Measurements from ENCODE around the gene PLLP.

Gene PLLP

GRCh38 chr16:57244463-57244766, 40.1 kb downstream of the PLLP start:
- peaks cover 25% of the 10 kb centered on the region for H3K4me1 Mint-ChIP-seq
- H3K9me3 Mint-ChIP-seq = no peaks in the 10 kb centered on the region
- peaks cover 18% of the 10 kb centered on the region for H3K36me3 Mint-ChIP-seq
- no peak for DNase-seq
- peak overlapping the region; percentile 73 for H3K27ac Mint-ChIP-seq
- H3K4me3 Mint-ChIP-seq = peak overlapping the region; percentile 75
- no peaks in the 10 kb centered on the region for H3K27me3 Mint-ChIP-seq
- CTCF ChIA-PET = interaction anchor here (1.0 kb wide), 1 partner anchor 9 kb away, joined by 4 read pairs; no protein-coding TSS in a partner anchor

GRCh38 chr16:57242650-57243049, 41.8 kb downstream of the PLLP start:
- H3K9me3 Mint-ChIP-seq = no peaks in the 10 kb centered on the region
- H3K27me3 Mint-ChIP-seq = no peaks in the 10 kb centered on the region
- peaks cover 19% of the 10 kb centered on the region for H3K36me3 Mint-ChIP-seq
- CTCF ChIA-PET = no interaction called here
- H3K4me1 Mint-ChIP-seq = peaks cover 25% of the 10 kb centered on the region
- H3K27ac Mint-ChIP-seq = no peak overlapping the region
- H3K4me3 Mint-ChIP-seq = no peak overlapping the region
- no peak for DNase-seq

- no peaks in the 10 kb centered on the region for H3K9me3 Mint-ChIP-seq
- peaks cover 20% of the 10 kb centered on the region for H3K36me3 Mint-ChIP-seq
- H3K4me1 Mint-ChIP-seq = peaks cover 24% of the 10 kb centered on the region
- CTCF ChIA-PET = interaction anchor here (1.5 kb wide), 1 partner anchor 178 kb away, joined by 4 read pairs; no protein-coding TSS in a partner anchor
- H3K27me3 Mint-ChIP-seq = no peaks in the 10 kb centered on the region
- no peak overlapping the region for H3K27ac Mint-ChIP-seq
- no peak overlapping the region for H3K4me3 Mint-ChIP-seq
- DNase-seq = no peak
These were observed 43.6 kb downstream of the PLLP start for GRCh38 chr16:57240851-57241250.

DNA sequence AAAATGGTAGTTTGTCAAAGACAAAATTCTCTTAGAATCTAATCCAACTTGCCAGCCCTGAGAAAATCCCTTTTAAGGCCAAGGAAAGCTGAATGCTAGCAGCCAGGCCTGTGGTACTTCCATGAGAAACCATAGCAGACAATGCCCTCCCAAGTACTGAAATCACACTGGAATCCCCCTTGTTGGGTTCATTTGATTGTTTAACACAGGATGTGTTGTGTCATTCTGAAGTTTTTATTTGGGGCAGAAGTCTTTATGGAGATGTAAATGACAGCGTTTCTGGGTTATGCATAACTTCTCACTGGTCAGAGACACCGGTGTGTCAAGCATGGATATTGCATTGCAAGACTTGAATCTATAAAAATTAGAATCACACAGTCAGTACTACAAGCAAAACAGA, 45.4 kb downstream of the PLLP start:
- Mint-ChIP-seq H3K36me3 (peaks cover 33% of the 10 kb centered on the region), H3K9me3 (no peaks in the 10 kb centered on the region), H3K27me3 (no peaks in the 10 kb centered on the region), H3K27ac (no peak overlapping the region), H3K4me3 (no peak overlapping the region), H3K4me1 (peaks cover 18% of the 10 kb centered on the region)
- no peak for DNase-seq
- CTCF ChIA-PET = no interaction called here

DNA sequence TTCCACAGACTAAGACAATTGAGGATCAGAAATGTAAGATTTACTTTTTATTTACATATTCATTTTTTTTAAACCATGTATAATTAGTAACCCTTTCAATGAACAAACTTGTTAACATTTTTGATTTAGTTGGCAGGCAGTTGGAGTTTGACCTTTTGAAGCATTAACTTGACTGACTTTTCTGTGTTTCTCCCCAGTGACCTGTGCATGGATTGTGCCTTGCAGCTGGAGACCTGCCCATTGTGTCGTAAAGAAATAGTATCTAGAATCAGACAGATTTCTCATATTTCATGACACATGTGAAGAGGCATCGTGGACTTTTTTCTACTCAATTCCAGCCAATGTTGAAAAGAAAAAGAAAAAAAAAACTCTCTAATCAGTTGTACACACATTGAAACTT, 45.8 kb downstream of the PLLP start:
- Mint-ChIP-seq H3K36me3 (peaks cover 38% of the 10 kb centered on the region), H3K4me3 (no peak overlapping the region), H3K27me3 (no peaks in the 10 kb centered on the region), H3K27ac (no peak overlapping the region), H3K4me1 (peaks cover 15% of the 10 kb centered on the region), H3K9me3 (no peaks in the 10 kb centered on the region)
- no peak for DNase-seq
- CTCF ChIA-PET = no interaction called here

GRCh38 chr16:57236022-57236350, 48.5 kb downstream of the PLLP start:
- Mint-ChIP-seq H3K9me3 (no peaks in the 10 kb centered on the region), H3K36me3 (peaks cover 44% of the 10 kb centered on the region), H3K4me3 (no peak overlapping the region), H3K4me1 (peaks cover 12% of the 10 kb centered on the region), H3K27ac (no peak overlapping the region), H3K27me3 (no peaks in the 10 kb centered on the region)
- CTCF ChIA-PET = interaction anchor here (0.8 to 1.2 kb wide), 3 partner anchors 8 to 206 kb away, joined by 3 to 5 read pairs (median 4); no protein-coding TSS in a partner anchor
- no peak for DNase-seq

GRCh38 chr16:57235128-57236021, 49.1 kb downstream of the PLLP start:
- DNase-seq = no peak
- peaks cover 48% of the 10 kb centered on the region for H3K36me3 Mint-ChIP-seq
- no peak overlapping the region for H3K27ac Mint-ChIP-seq
- no peaks in the 10 kb centered on the region for H3K27me3 Mint-ChIP-seq
- H3K4me1 Mint-ChIP-seq = peaks cover 12% of the 10 kb centered on the region
- no peak overlapping the region for H3K4me3 Mint-ChIP-seq
- H3K9me3 Mint-ChIP-seq = no peaks in the 10 kb centered on the region
- CTCF ChIA-PET = interaction anchor here (0.6 to 1.2 kb wide), 4 partner anchors 9 to 424 kb away, joined by 3 to 5 read pairs (median 4); no protein-coding TSS in a partner anchor

GRCh38 chr16:57234707-57235092, 49.8 kb downstream of the PLLP start:
- Mint-ChIP-seq H3K9me3 (no peaks in the 10 kb centered on the region), H3K27me3 (no peaks in the 10 kb centered on the region), H3K4me1 (peaks cover 12% of the 10 kb centered on the region), H3K27ac (no peak overlapping the region), H3K36me3 (peaks cover 52% of the 10 kb centered on the region), H3K4me3 (no peak overlapping the region)
- DNase-seq = no peak
- CTCF ChIA-PET = no interaction called here

- CTCF ChIA-PET = no interaction called here
- no peak for DNase-seq
- H3K36me3 Mint-ChIP-seq = peaks cover 48% of the 10 kb centered on the region
- no peak overlapping the region for H3K4me3 Mint-ChIP-seq
- no peaks in the 10 kb centered on the region for H3K9me3 Mint-ChIP-seq
- H3K27me3 Mint-ChIP-seq = no peaks in the 10 kb centered on the region
- peaks cover 12% of the 10 kb centered on the region for H3K4me1 Mint-ChIP-seq
- H3K27ac Mint-ChIP-seq = no peak overlapping the region
These were observed 50.3 kb downstream of the PLLP start for GRCh38 chr16:57233944-57234706.

GRCh38 chr16:57231821-57232350, 52.6 kb downstream of the PLLP start:
- no peaks in the 10 kb centered on the region for H3K27me3 Mint-ChIP-seq
- peaks cover 52% of the 10 kb centered on the region for H3K36me3 Mint-ChIP-seq
- no peak for DNase-seq
- H3K4me3 Mint-ChIP-seq = no peak overlapping the region
- CTCF ChIA-PET = interaction anchor here (1.2 kb wide), 1 partner anchor 68 kb away, joined by 3 read pairs; no protein-coding TSS in a partner anchor
- no peak overlapping the region for H3K27ac Mint-ChIP-seq
- peaks cover 12% of the 10 kb centered on the region for H3K4me1 Mint-ChIP-seq
- H3K9me3 Mint-ChIP-seq = no peaks in the 10 kb centered on the region

- CTCF ChIA-PET = no interaction called here
- H3K9me3 Mint-ChIP-seq = no peaks in the 10 kb centered on the region
- no peak for DNase-seq
- no peak overlapping the region for H3K4me3 Mint-ChIP-seq
- H3K4me1 Mint-ChIP-seq = no peaks in the 10 kb centered on the region
- no peak overlapping the region for H3K27ac Mint-ChIP-seq
- peaks cover 45% of the 10 kb centered on the region for H3K36me3 Mint-ChIP-seq
- no peaks in the 10 kb centered on the region for H3K27me3 Mint-ChIP-seq
These were observed 55.4 kb downstream of the PLLP start for GRCh38 chr16:57229079-57229478.

- H3K36me3 Mint-ChIP-seq = peaks cover 50% of the 10 kb centered on the region
- no peak for DNase-seq
- CTCF ChIA-PET = no interaction called here
These were observed 57.5 kb downstream of the PLLP start for GRCh38 chr16:57226701-57227621.

DNA sequence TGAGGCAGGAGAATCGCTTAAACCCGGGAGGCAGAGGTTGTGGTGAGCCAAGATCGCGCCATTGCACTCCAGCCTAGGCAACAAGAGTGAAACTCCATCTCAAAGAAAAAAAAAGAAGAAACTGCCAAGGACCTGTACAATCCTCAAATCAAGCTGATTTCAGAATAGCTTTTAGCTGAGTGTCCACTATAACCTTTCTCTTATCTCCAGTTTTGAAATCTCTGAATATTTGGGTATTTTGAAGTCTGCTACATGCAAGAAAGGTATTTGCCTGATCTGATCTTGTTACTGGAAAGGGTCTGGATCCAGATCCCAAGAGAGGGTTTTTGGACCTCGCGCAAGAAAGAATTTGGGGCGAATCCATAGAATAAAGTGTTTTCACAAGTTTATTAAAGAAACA, 58.5 kb downstream of the PLLP start:
- H3K9me3 Mint-ChIP-seq = no peaks in the 10 kb centered on the region
- H3K4me3 Mint-ChIP-seq = no peak overlapping the region
- no peaks in the 10 kb centered on the region for H3K27me3 Mint-ChIP-seq
- H3K36me3 Mint-ChIP-seq = peaks cover 56% of the 10 kb centered on the region
- DNase-seq = no peak
- no peak overlapping the region for H3K27ac Mint-ChIP-seq
- CTCF ChIA-PET = no interaction called here
- H3K4me1 Mint-ChIP-seq = no peaks in the 10 kb centered on the region

More at GRCh38 chr16:57226701-57227621, 57.5 kb downstream of the PLLP start:
- Mint-ChIP-seq H3K27me3 (no peaks in the 10 kb centered on the region), H3K27ac (no peak overlapping the region), H3K4me1 (no peaks in the 10 kb centered on the region), H3K4me3 (no peak overlapping the region), H3K9me3 (no peaks in the 10 kb centered on the region)
